Panc1 (cell line): ENCODE data around the gene DOCK4. TPM values are rescaled to one million over a fixed set of nuclear protein-coding genes. Genes with fewer than 3 reads are reported as not detected.

Source experiments
- ATAC-seq: fragments of 200-7000 bp; cut with Tn5 transposase; 2 replicates; pipeline ENCODE4 v1.9.1; 2020; ENCODE audit warnings: mild to moderate bottlenecking, moderate library complexity
- BruUV-seq: library from RNA; stranded (reverse); fragments of 400-500 nt; replicated peaks from 2 replicates; lab custom pipeline; 2021; lab: Mats Ljungman, UMichigan
- CTCF ChIA-PET: fragments of 300-600 bp; sonication (Branson Sonifier 250); formaldehyde crosslinking; loops from one replicate; lab custom pipeline; 2022; ENCODE audit warnings: antibody characterized with exemption; lab: Charles Lee
- POLR2A ChIA-PET: fragments of 300-600 bp; sonication (Branson Sonifier 250); formaldehyde crosslinking; loops from one replicate; lab custom pipeline; 2022; ENCODE audit warnings: antibody characterized with exemption; lab: Charles Lee
- DNase-seq: peaks from one replicate; pipeline ENCODE4 v3.0.0-alpha.2; 2010; ENCODE audit warnings: low read depth, low spot score
- H3K27ac ChIP-seq: 2 replicates; pipeline ENCODE4 v1.5.1; 2011; ENCODE audit warnings: mild to moderate bottlenecking, low read length, inconsistent platforms
- H3K27me3 ChIP-seq: fragments of 200-500 bp; sonication (Bioruptor generic); 2 replicates; pipeline ENCODE4 v1.6.0; 2014; ENCODE audit warnings: low read length, inconsistent platforms; ENCODE audit not compliant: control insufficient read depth, insufficient read depth
- H3K36me3 ChIP-seq: fragments of 200-500 bp; sonication (Bioruptor generic); 2 replicates; pipeline ENCODE4 v1.5.1; 2014; ENCODE audit warnings: inconsistent platforms, mild to moderate bottlenecking, low read length, moderate library complexity; ENCODE audit not compliant: control insufficient read depth, insufficient read depth
- H3K4me1 ChIP-seq: 2 replicates; pipeline ENCODE4 v1.5.1; 2011; ENCODE audit warnings: inconsistent platforms, mild to moderate bottlenecking, low read length, moderate library complexity; ENCODE audit not compliant: control insufficient read depth, insufficient read depth
- H3K4me3 ChIP-seq, 2 experiments: 2 replicates each; pipeline ENCODE4 v1.5.1; 2011 to 2012; ENCODE audit warnings: low read depth in 2 of 2, low read length in 2 of 2, mild to moderate bottlenecking in 2 of 2, inconsistent platforms in 1 of 2, moderate library complexity in 1 of 2
- H3K9me3 ChIP-seq: fragments of 200-500 bp; sonication (Bioruptor generic); 2 replicates; pipeline ENCODE4 v1.5.1; 2014; ENCODE audit warnings: low read depth, mild to moderate bottlenecking, inconsistent platforms, low read length, moderate library complexity; ENCODE audit not compliant: control insufficient read depth, insufficient read depth
- CTCF ChIP-seq: fragments of 450-650 bp; IDR thresholded peaks from 2 replicates; pipeline ENCODE4 v1.5.1; 2017; ENCODE audit warnings: mild to moderate bottlenecking
- POLR2AphosphoS5 ChIP-seq: IDR thresholded peaks from 2 replicates; pipeline ENCODE4 v1.6.1; 2012; ENCODE audit warnings: mild to moderate bottlenecking, low read depth, low read length, moderate library complexity
- REST ChIP-seq, 2 experiments: IDR thresholded peaks; 2 replicates each; pipeline ENCODE4 v1.6.1; 2011 to 2012; ENCODE audit warnings: low read depth in 2 of 2, control low read depth in 1 of 2, low read length in 1 of 2, mild to moderate bottlenecking in 1 of 2, moderate library complexity in 1 of 2; ENCODE audit not compliant: insufficient read depth in 1 of 2
- SIN3A ChIP-seq: IDR thresholded peaks from 2 replicates; pipeline ENCODE4 v1.6.1; 2012; ENCODE audit warnings: low read depth, mild to moderate bottlenecking, low read length, moderate library complexity, borderline replicate concordance; ENCODE audit not compliant: insufficient read depth
- TCF7L2 ChIP-seq: IDR thresholded peaks from 2 replicates; pipeline ENCODE4 v1.6.1; 2011; ENCODE audit warnings: mild to moderate bottlenecking, low read depth, low read length, inconsistent platforms
- in situ Hi-C: cut with HindIII; loops from 2 replicates; pipeline ENCODE4 v1.10.0; 2016; ENCODE audit warnings: low sequenced_read_pairs, low pct_unique_long_range_greater_than_20kb
- intact Hi-C: fragments of 100-400 bp; cut with micrococcal nuclease; formaldehyde crosslinking; loops from one replicate; pipeline ENCODE4 v1.10.0; 2022; ENCODE audit not compliant: unreplicated experiment
- total RNA-seq: library from RNA; stranded (reverse); gene quantifications from one replicate; pipeline ENCODE4 v1.2.1, GENCODE V29; 2021; ENCODE audit not compliant: unreplicated experiment

DOCK4 gene
- total RNA-seq, 1 experiment from 2014 or later, result 10.8 TPM

GRCh38 chr7:111762211-111762610 is 444.0 kb downstream of the DOCK4 start:
- TF ChIP-seq REST (IDR thresholded peaks at IDR 0.05; ENCODE audit: insufficient read depth in 1 of 2, low read depth in 2 of 2, low read length in 1 of 2) (no peak), POLR2AphosphoS5 (no peak)
- CTCF ChIA-PET, result no interaction called here
- POLR2A ChIA-PET, result no interaction called here
- H3K27ac ChIP-seq, result no peak overlapping the region
- no TSS peak for BruUV-seq
- H3K36me3 ChIP-seq, result no peaks in the 10 kb centered on the region
- H3K4me3 ChIP-seq, result no peak overlapping the region
- no peaks in the 10 kb centered on the region for H3K4me1 ChIP-seq
- intact Hi-C loops, result loop anchor here (5.0 kb wide), 1 partner anchor 95 kb away; no protein-coding TSS in a partner anchor
- ATAC-seq, result no peak
- DNase-seq, result no peak
- in situ Hi-C loops, result no loop called here
- no peaks in the 10 kb centered on the region for H3K27me3 ChIP-seq
- no peaks in the 10 kb centered on the region for H3K9me3 ChIP-seq

- Histone ChIP-seq H3K9me3 (no peaks in the 10 kb centered on the region), H3K4me3 (no peak overlapping the region), H3K36me3 (no peaks in the 10 kb centered on the region), H3K27me3 (no peaks in the 10 kb centered on the region), H3K4me1 (no peaks in the 10 kb centered on the region), H3K27ac (no peak overlapping the region)
- intact Hi-C loops, result loop anchor here (5.0 kb wide), 1 partner anchor 97 kb away; no protein-coding TSS in a partner anchor
- DNase-seq (no peak), ATAC-seq (no peak)
- in situ Hi-C loops, result no loop called here
- CTCF ChIA-PET, result interaction anchor here (0.8 kb wide), 1 partner anchor 445 kb away, joined by 3 read pairs; no protein-coding TSS in a partner anchor
- POLR2A ChIA-PET, result no interaction called here
- BruUV-seq, result no TSS peak
- TF ChIP-seq REST (IDR thresholded peaks at IDR 0.05; ENCODE audit: insufficient read depth in 1 of 2, low read depth in 2 of 2, low read length in 1 of 2) (no peak), TCF7L2 (no peak), POLR2AphosphoS5 (no peak), CTCF (no peak), SIN3A (no peak)
These were observed 446.2 kb downstream of the DOCK4 start for GRCh38 chr7:111760043-111760442.
